Large intestine (tissue), 3 donors: Measurements from ENCODE around the gene ADCYAP1. TPM values are rescaled to one million over a fixed set of nuclear protein-coding genes. Genes with fewer than 3 reads are reported as not detected.

Experiments
- DNase-seq, 2 donors: peaks; one replicate each; pipeline versions ENCODE4 v3.0.0 to v3.0.0-alpha.2; 2013
- H3K27ac ChIP-seq: one replicate; pipeline ENCODE4 v1.5.1; 2013; ENCODE audit warnings: low read length
- H3K27me3 ChIP-seq: 2 replicates; pipeline ENCODE4 v1.6.1; 2013; ENCODE audit warnings: low read length; ENCODE audit not compliant: control insufficient read depth, insufficient read depth
- H3K36me3 ChIP-seq: 2 replicates; pipeline ENCODE4 v1.6.1; 2013; ENCODE audit warnings: low read length; ENCODE audit not compliant: control insufficient read depth, insufficient read depth
- H3K4me1 ChIP-seq: one replicate; pipeline ENCODE4 v1.6.1; 2013; ENCODE audit warnings: low read length; ENCODE audit not compliant: control insufficient read depth, insufficient read depth
- H3K4me3 ChIP-seq: one replicate; pipeline ENCODE4 v1.5.1; 2013; ENCODE audit warnings: low read length
- H3K9me3 ChIP-seq: one replicate; pipeline ENCODE4 v1.6.1; 2013; ENCODE audit warnings: mild to moderate bottlenecking, low read depth, low read length, moderate library complexity; ENCODE audit not compliant: control insufficient read depth
- WGBS: methylation state at CpG from one replicate; pipeline ENCODE4 v1.1.5; 2013; ENCODE audit warnings: low lambda C conversion rate; ENCODE audit not compliant: insufficient coverage; 5-methylcytosine and 5-hydroxymethylcytosine counted together
- polyA plus RNA-seq: library from polyadenylated mRNA; unstranded; fragments of 120-200 nt; gene quantifications from one replicate; pipeline ENCODE4 v1.2.1, GENCODE V29; 2013

Gene ADCYAP1
- polyA plus RNA-seq, 1 donor: 4.4 TPM

- 61% methylated on average over 4 of the region's 5 CpGs for WGBS
- no peak for DNase-seq
- H3K9me3 ChIP-seq: no peaks in the 10 kb centered on the region
- no peak overlapping the region for H3K27ac ChIP-seq
- no peak overlapping the region for H3K4me3 ChIP-seq
- H3K27me3 ChIP-seq: peaks cover 11% of the 10 kb centered on the region
- no peaks in the 10 kb centered on the region for H3K36me3 ChIP-seq
- no peaks in the 10 kb centered on the region for H3K4me1 ChIP-seq
Measured at GRCh38 chr18:959854-960253, 55.2 kb downstream of the ADCYAP1 start.

Other genes starting within 250 kb of the ADCYAP1 start
- 69.9 TPM for gene TYMS, start 247.2 kb upstream of the ADCYAP1 start, polyA plus RNA-seq
- 291 TPM for gene ENOSF1, start 192.2 kb upstream of the ADCYAP1 start, polyA plus RNA-seq
- gene YES1, start 92.6 kb upstream of the ADCYAP1 start, polyA plus RNA-seq: 47.7 TPM